ENCODE measurements around the gene DCP2.

DNA sequence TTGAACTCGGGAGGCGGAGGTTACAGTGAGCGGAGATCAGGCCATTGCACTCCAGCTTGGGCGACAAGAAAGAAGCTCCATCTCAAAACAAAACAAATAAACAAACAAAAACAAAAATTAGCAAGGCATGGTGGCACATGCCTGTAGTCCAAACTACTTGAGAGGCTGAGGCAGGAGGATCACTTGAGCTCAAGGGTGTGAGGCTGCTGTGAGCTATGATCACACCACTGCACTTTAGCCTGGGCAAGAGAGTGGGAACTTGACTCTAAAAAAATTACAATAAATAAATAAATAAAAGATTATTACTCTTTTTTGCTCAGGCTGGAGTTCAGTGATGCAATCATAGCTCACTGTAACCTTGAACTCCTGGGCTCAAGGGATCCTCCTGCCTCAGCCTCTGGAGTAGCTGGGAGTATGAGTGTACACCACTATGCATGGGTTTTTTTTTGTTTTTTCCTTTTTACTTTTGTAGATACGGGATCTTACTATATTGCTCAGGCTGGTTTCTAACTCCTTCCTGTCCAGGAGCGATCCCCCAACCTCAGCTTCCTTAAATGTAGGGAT lies 9.0 kb upstream of the DCP2 start:
- TF ChIP-seq POLR2A (IDR thresholded peaks at IDR 0.05) = no peak
- TF ChIP-seq, protein P1, sequence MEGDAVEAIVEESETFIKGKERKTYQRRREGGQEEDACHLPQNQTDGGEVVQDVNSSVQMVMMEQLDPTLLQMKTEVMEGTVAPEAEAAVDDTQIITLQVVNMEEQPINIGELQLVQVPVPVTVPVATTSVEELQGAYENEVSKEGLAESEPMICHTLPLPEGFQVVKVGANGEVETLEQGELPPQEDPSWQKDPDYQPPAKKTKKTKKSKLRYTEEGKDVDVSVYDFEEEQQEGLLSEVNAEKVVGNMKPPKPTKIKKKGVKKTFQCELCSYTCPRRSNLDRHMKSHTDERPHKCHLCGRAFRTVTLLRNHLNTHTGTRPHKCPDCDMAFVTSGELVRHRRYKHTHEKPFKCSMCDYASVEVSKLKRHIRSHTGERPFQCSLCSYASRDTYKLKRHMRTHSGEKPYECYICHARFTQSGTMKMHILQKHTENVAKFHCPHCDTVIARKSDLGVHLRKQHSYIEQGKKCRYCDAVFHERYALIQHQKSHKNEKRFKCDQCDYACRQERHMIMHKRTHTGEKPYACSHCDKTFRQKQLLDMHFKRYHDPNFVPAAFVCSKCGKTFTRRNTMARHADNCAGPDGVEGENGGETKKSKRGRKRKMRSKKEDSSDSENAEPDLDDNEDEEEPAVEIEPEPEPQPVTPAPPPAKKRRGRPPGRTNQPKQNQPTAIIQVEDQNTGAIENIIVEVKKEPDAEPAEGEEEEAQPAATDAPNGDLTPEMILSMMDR (IDR thresholded peaks at IDR 0.05 in 4 of 5, conservative IDR thresholded peaks at IDR 0.05 in 1 of 5) = no peak
